WTC11 (cell line): ENCODE measurements around the gene IL1RAPL1. TPM values are rescaled to one million over a fixed set of nuclear protein-coding genes. Genes with fewer than 3 reads are reported as not detected.

Source experiments
- ATAC-seq: fragments of 200-7000 bp; cut with Tn5 transposase; 2 replicates; pipeline ENCODE4 v1.10.0; 2021; ENCODE audit warnings: mild to moderate bottlenecking, moderate library complexity
- CTCF ChIA-PET: fragments of 300-600 bp; sonication (Branson Sonifier 250); formaldehyde crosslinking; loops from one replicate; lab custom pipeline; 2021; ENCODE audit warnings: antibody characterized with exemption; lab: Charles Lee
- POLR2A ChIA-PET: fragments of 350-600 bp; sonication (Branson Sonifier 250); formaldehyde crosslinking; loops from one replicate; lab custom pipeline; 2021; ENCODE audit warnings: antibody characterized with exemption; lab: Charles Lee
- DNase-seq: peaks from one replicate; pipeline ENCODE4 v3.0.0; 2021; ENCODE audit warnings: low spot score
- H3K27ac Mint-ChIP-seq: 2 replicates; pipeline ENCODE4 v1.8.0; 2021; ENCODE audit warnings: mixed read lengths
- H3K27me3 Mint-ChIP-seq: 2 replicates; pipeline ENCODE4 v1.8.0; 2021; ENCODE audit warnings: low read depth, mild to moderate bottlenecking, moderate library complexity, mixed read lengths
- H3K36me3 Mint-ChIP-seq: 2 replicates; pipeline ENCODE4 v1.8.0; 2021; ENCODE audit warnings: mixed read lengths
- H3K4me1 Mint-ChIP-seq: 2 replicates; pipeline ENCODE4 v1.8.0; 2022; ENCODE audit warnings: mixed read lengths
- H3K4me3 Mint-ChIP-seq: 2 replicates; pipeline ENCODE4 v1.8.0; 2021; ENCODE audit warnings: mild to moderate bottlenecking, moderate library complexity, mixed read lengths
- H3K9me3 Mint-ChIP-seq: 2 replicates; pipeline ENCODE4 v1.8.0; 2021; ENCODE audit warnings: mixed read lengths
- AFF4 ChIP-seq: sonication (generic); formaldehyde crosslinking; IDR thresholded peaks from 2 replicates; pipeline ENCODE4 v1.8.1; 2023; ENCODE audit warnings: mild to moderate bottlenecking, missing genetic modification reagents, borderline replicate concordance
- ESRRA ChIP-seq: sonication (generic); formaldehyde crosslinking; IDR thresholded peaks from 2 replicates; pipeline ENCODE4 v1.8.1; 2022; ENCODE audit warnings: mild to moderate bottlenecking, missing genetic modification reagents, borderline replicate concordance
- FOXK1 ChIP-seq: sonication (generic); formaldehyde crosslinking; IDR thresholded peaks from 2 replicates; pipeline ENCODE4 v1.8.0; 2022; ENCODE audit warnings: mild to moderate bottlenecking, moderate library complexity, missing genetic modification reagents
- GABPB1 ChIP-seq: sonication (generic); formaldehyde crosslinking; IDR thresholded peaks from 2 replicates; pipeline ENCODE4 v1.8.1; 2023; ENCODE audit warnings: mild to moderate bottlenecking, missing genetic modification reagents
- HMGA2 ChIP-seq: fragments of 250-450 bp; sonication (Bioruptor Pico); IDR thresholded peaks from 2 replicates; pipeline ENCODE4 v1.4.0; 2021; ENCODE audit warnings: mild to moderate bottlenecking, moderate library complexity
- HMGXB4 ChIP-seq: sonication (generic); formaldehyde crosslinking; IDR thresholded peaks from 2 replicates; pipeline ENCODE4 v1.8.1; 2023; ENCODE audit warnings: mild to moderate bottlenecking, moderate library complexity, missing genetic modification reagents
- JUN ChIP-seq: sonication (generic); formaldehyde crosslinking; IDR thresholded peaks from 2 replicates; pipeline ENCODE4 v1.8.0; 2023; ENCODE audit warnings: mild to moderate bottlenecking, missing genetic modification reagents
- MXD4 ChIP-seq: fragments of 250-450 bp; sonication (Bioruptor Pico); IDR thresholded peaks from 2 replicates; pipeline ENCODE4 v1.8.0; 2021; ENCODE audit warnings: mild to moderate bottlenecking, moderate library complexity, borderline replicate concordance
- NFE2L1 ChIP-seq: sonication (generic); formaldehyde crosslinking; IDR thresholded peaks from 2 replicates; pipeline ENCODE4 v1.8.1; 2023; ENCODE audit warnings: missing genetic modification reagents
- NR2C2 ChIP-seq: sonication (generic); formaldehyde crosslinking; IDR thresholded peaks from 2 replicates; pipeline ENCODE4 v1.8.0; 2022; ENCODE audit warnings: mild to moderate bottlenecking, missing genetic modification reagents
- PRDM15 ChIP-seq: sonication (generic); formaldehyde crosslinking; IDR thresholded peaks from 2 replicates; pipeline ENCODE4 v1.8.0; 2022; ENCODE audit warnings: missing genetic modification reagents
- RORB ChIP-seq: fragments of 250-450 bp; sonication (Bioruptor Pico); IDR thresholded peaks from 2 replicates; pipeline ENCODE4 v1.9.0; 2021; ENCODE audit warnings: mild to moderate bottlenecking
- SOX15 ChIP-seq: fragments of 250-450 bp; sonication (Bioruptor Pico); IDR thresholded peaks from 2 replicates; pipeline ENCODE4 v1.9.0; 2021; ENCODE audit warnings: mild to moderate bottlenecking
- TP53 ChIP-seq: sonication (generic); formaldehyde crosslinking; IDR thresholded peaks from 2 replicates; pipeline ENCODE4 v1.8.1; 2023; ENCODE audit warnings: mild to moderate bottlenecking, missing genetic modification reagents
- ZNF232 ChIP-seq: sonication (generic); formaldehyde crosslinking; IDR thresholded peaks from 2 replicates; pipeline ENCODE4 v1.8.0; 2022; ENCODE audit warnings: mild to moderate bottlenecking, missing genetic modification reagents
- ZNF263 ChIP-seq: sonication (generic); formaldehyde crosslinking; IDR thresholded peaks from 2 replicates; pipeline ENCODE4 v1.8.1; 2022; ENCODE audit warnings: low read depth, mild to moderate bottlenecking, moderate library complexity, missing genetic modification reagents
- total RNA-seq: library from RNA; stranded (reverse); gene quantifications from 3 replicates; pipeline ENCODE4 v1.2.3, GENCODE V29; 2021
- TF ChIP-seq, protein P1 (sequence below): fragments of 250-450 bp; sonication (Bioruptor Pico); IDR thresholded peaks from 2 replicates; pipeline ENCODE4 v1.9.0; 2021; ENCODE audit warnings: mild to moderate bottlenecking, borderline replicate concordance
- TF ChIP-seq, protein P2 (sequence below): sonication (generic); formaldehyde crosslinking; conservative IDR thresholded peaks from 2 replicates; pipeline ENCODE4 v1.8.1; 2022; ENCODE audit warnings: mild to moderate bottlenecking, missing genetic modification reagents
- TF ChIP-seq, protein P3 (sequence below): fragments of 250-450 bp; sonication (Bioruptor Pico); IDR thresholded peaks from 2 replicates; pipeline ENCODE4 v2.1.2; 2022; ENCODE audit warnings: mild to moderate bottlenecking, moderate library complexity
- TF ChIP-seq, protein P4 (sequence below): sonication (generic); formaldehyde crosslinking; IDR thresholded peaks from 2 replicates; pipeline ENCODE4 v1.8.0; 2023; ENCODE audit warnings: missing genetic modification reagents

IL1RAPL1 gene
- total RNA-seq, 1 experiment from 2014 or later, result 0.13 TPM

GRCh38 chrX:29926659-29927058, 1339.4 kb downstream of the IL1RAPL1 start (continued):
- no peak for TF ChIP-seq AFF4 (CRISPR knock-in tag)
- no peak for TF ChIP-seq NFE2L1 (CRISPR knock-in tag)
- TF ChIP-seq FOXK1 (CRISPR knock-in tag), result no peak
- TF ChIP-seq, protein P1, sequence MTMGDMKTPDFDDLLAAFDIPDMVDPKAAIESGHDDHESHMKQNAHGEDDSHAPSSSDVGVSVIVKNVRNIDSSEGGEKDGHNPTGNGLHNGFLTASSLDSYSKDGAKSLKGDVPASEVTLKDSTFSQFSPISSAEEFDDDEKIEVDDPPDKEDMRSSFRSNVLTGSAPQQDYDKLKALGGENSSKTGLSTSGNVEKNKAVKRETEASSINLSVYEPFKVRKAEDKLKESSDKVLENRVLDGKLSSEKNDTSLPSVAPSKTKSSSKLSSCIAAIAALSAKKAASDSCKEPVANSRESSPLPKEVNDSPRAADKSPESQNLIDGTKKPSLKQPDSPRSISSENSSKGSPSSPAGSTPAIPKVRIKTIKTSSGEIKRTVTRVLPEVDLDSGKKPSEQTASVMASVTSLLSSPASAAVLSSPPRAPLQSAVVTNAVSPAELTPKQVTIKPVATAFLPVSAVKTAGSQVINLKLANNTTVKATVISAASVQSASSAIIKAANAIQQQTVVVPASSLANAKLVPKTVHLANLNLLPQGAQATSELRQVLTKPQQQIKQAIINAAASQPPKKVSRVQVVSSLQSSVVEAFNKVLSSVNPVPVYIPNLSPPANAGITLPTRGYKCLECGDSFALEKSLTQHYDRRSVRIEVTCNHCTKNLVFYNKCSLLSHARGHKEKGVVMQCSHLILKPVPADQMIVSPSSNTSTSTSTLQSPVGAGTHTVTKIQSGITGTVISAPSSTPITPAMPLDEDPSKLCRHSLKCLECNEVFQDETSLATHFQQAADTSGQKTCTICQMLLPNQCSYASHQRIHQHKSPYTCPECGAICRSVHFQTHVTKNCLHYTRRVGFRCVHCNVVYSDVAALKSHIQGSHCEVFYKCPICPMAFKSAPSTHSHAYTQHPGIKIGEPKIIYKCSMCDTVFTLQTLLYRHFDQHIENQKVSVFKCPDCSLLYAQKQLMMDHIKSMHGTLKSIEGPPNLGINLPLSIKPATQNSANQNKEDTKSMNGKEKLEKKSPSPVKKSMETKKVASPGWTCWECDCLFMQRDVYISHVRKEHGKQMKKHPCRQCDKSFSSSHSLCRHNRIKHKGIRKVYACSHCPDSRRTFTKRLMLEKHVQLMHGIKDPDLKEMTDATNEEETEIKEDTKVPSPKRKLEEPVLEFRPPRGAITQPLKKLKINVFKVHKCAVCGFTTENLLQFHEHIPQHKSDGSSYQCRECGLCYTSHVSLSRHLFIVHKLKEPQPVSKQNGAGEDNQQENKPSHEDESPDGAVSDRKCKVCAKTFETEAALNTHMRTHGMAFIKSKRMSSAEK, result no peak
- TF ChIP-seq ZNF232 (CRISPR knock-in tag), result no peak
- TF ChIP-seq HMGXB4 (CRISPR knock-in tag), result no peak
- TF ChIP-seq, protein P2, sequence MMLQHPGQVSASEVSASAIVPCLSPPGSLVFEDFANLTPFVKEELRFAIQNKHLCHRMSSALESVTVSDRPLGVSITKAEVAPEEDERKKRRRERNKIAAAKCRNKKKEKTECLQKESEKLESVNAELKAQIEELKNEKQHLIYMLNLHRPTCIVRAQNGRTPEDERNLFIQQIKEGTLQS (CRISPR knock-in tag), result no peak
- no peak for TF ChIP-seq ZNF263 (CRISPR knock-in tag)
- TF ChIP-seq, protein P3, sequence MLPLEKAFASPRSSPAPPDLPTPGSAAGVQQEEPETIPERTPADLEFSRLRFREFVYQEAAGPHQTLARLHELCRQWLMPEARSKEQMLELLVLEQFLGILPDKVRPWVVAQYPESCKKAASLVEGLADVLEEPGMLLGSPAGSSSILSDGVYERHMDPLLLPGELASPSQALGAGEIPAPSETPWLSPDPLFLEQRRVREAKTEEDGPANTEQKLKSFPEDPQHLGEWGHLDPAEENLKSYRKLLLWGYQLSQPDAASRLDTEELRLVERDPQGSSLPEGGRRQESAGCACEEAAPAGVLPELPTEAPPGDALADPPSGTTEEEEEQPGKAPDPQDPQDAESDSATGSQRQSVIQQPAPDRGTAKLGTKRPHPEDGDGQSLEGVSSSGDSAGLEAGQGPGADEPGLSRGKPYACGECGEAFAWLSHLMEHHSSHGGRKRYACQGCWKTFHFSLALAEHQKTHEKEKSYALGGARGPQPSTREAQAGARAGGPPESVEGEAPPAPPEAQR (CRISPR knock-in tag), result no peak
- TF ChIP-seq RORB (CRISPR knock-in tag), result no peak

DNA sequence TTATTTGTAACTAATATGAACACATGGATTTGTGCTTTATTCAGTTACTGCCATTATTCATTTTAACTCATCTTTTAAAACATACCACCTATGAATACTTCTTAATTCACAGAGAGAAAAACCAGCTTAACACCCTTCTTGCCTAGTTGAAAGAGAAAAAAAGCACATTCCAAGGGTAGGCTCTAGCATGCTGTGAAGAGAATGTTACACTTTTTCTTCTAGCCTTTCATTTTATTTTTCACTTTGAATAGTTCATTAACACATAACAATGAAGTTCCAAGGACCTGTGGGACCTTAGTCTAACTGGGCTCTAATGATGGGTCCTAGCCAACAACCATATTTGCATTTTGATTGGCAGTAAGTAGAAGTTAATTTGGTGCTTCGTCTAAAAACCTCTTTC, 1348.2 kb downstream of the IL1RAPL1 start:
- POLR2A ChIA-PET, result no interaction called here
- Mint-ChIP-seq H3K4me1 (peaks cover 35% of the 10 kb centered on the region), H3K36me3 (no peaks in the 10 kb centered on the region), H3K27ac (no peak overlapping the region), H3K27me3 (no peaks in the 10 kb centered on the region), H3K4me3 (no peak overlapping the region), H3K9me3 (no peaks in the 10 kb centered on the region)
- ATAC-seq (peak; percentile 26; the same call in 1 of the 2 replicates), DNase-seq (no peak)
- CTCF ChIA-PET, result no interaction called here
- TF ChIP-seq GABPB1 (CRISPR knock-in tag), result no peak
- no peak for TF ChIP-seq HMGA2
- no peak for TF ChIP-seq TP53
- TF ChIP-seq ESRRA (CRISPR knock-in tag), result no peak
- TF ChIP-seq PRDM15 (CRISPR knock-in tag), result no peak
- TF ChIP-seq SOX15 (CRISPR knock-in tag), result no peak
- TF ChIP-seq, protein P4, sequence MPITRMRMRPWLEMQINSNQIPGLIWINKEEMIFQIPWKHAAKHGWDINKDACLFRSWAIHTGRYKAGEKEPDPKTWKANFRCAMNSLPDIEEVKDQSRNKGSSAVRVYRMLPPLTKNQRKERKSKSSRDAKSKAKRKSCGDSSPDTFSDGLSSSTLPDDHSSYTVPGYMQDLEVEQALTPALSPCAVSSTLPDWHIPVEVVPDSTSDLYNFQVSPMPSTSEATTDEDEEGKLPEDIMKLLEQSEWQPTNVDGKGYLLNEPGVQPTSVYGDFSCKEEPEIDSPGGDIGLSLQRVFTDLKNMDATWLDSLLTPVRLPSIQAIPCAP (CRISPR knock-in tag), result no peak
- no peak for TF ChIP-seq JUN (CRISPR knock-in tag)
- no peak for TF ChIP-seq NR2C2
- TF ChIP-seq, protein P3 (CRISPR knock-in tag), result no peak
- no peak for TF ChIP-seq MXD4 (CRISPR knock-in tag)
